Endometrial microvascular endothelial cells (primary cell): ENCODE measurements around the gene CYP4A22. TPM values are rescaled to one million over a fixed set of nuclear protein-coding genes. Genes with fewer than 3 reads are reported as not detected.
"Not testable (repeated sequence)": the region's sequence is repeated elsewhere in the genome, so short reads cannot be mapped to it uniquely, and the experiment has no call there.

Experiments
- in situ Hi-C: cut with HindIII; loops from 2 replicates; pipeline ENCODE4 v1.10.0; 2017; ENCODE audit warnings: low sequenced_read_pairs, low pct_unique_long_range_greater_than_20kb; ENCODE audit errors: inconsistent ontology term
- total RNA-seq: library from RNA; depleted of rRNA; stranded (reverse); fragments of >200 nt; gene quantifications from one replicate; pipeline ENCODE4 v1.2.3, GENCODE V29; 2015; ENCODE audit errors: inconsistent ontology term

The CYP4A22 gene
- total RNA-seq, 1 donor from 2014 or later, result not detected

GRCh38 chr1:47195981-47196380 is 58.7 kb downstream of the CYP4A22 start:
- in situ Hi-C loops, result not testable (repeated sequence)

DNA sequence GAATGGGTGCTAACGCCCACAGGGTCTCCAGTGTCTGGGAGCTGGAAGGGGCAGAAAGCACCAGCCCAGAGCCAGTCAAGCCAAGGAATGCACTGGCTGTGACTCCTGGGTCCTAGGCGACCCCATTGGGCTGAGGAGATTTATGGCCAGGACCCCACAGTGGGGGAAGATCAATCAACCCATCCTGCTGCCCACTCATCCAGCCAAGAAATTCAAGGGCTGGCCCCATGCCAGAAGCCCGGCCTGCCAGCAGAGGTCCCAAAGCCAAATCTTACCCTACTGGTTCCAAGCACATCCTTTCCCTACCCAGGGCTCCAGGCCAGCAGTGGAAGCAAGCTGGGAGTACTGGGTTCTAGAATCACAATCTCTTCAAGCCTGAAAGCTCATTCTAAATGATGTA is 59.4 kb downstream of the CYP4A22 start:
- in situ Hi-C loops, result no loop called here

- in situ Hi-C loops, result no loop called here
Measured at GRCh38 chr1:47198214-47198613, 61.0 kb downstream of the CYP4A22 start.

Other genes starting within 250 kb of the CYP4A22 start
- gene CYP4A11, start 196.0 kb upstream of the CYP4A22 start, total RNA-seq, result not detected
- not detected for gene CYP4X1, start 113.8 kb upstream of the CYP4A22 start, total RNA-seq
- not detected for gene CYP4Z1, start 70.2 kb upstream of the CYP4A22 start, total RNA-seq
- gene PDZK1IP1, start 52.6 kb downstream of the CYP4A22 start, total RNA-seq, result not detected
- gene TAL1, start 94.8 kb downstream of the CYP4A22 start, total RNA-seq, result 22.0 TPM
- 23.5 TPM for gene STIL, start 176.7 kb downstream of the CYP4A22 start, total RNA-seq
- 79.6 TPM for gene CMPK1, start 196.3 kb downstream of the CYP4A22 start, total RNA-seq